MV-4-11 (cell line): Measurements from ENCODE around the gene TCAF1.
A peak's percentile ranks its signal among the peaks of the same experiment; 100 is the strongest.

Experiments used
- DNase-seq: peaks from one replicate; lab custom pipeline; 2025; lab: John Stamatoyannopoulos, UW

The TCAF1 gene, protein sequence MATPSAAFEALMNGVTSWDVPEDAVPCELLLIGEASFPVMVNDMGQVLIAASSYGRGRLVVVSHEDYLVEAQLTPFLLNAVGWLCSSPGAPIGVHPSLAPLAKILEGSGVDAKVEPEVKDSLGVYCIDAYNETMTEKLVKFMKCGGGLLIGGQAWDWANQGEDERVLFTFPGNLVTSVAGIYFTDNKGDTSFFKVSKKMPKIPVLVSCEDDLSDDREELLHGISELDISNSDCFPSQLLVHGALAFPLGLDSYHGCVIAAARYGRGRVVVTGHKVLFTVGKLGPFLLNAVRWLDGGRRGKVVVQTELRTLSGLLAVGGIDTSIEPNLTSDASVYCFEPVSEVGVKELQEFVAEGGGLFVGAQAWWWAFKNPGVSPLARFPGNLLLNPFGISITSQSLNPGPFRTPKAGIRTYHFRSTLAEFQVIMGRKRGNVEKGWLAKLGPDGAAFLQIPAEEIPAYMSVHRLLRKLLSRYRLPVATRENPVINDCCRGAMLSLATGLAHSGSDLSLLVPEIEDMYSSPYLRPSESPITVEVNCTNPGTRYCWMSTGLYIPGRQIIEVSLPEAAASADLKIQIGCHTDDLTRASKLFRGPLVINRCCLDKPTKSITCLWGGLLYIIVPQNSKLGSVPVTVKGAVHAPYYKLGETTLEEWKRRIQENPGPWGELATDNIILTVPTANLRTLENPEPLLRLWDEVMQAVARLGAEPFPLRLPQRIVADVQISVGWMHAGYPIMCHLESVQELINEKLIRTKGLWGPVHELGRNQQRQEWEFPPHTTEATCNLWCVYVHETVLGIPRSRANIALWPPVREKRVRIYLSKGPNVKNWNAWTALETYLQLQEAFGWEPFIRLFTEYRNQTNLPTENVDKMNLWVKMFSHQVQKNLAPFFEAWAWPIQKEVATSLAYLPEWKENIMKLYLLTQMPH

DNA sequence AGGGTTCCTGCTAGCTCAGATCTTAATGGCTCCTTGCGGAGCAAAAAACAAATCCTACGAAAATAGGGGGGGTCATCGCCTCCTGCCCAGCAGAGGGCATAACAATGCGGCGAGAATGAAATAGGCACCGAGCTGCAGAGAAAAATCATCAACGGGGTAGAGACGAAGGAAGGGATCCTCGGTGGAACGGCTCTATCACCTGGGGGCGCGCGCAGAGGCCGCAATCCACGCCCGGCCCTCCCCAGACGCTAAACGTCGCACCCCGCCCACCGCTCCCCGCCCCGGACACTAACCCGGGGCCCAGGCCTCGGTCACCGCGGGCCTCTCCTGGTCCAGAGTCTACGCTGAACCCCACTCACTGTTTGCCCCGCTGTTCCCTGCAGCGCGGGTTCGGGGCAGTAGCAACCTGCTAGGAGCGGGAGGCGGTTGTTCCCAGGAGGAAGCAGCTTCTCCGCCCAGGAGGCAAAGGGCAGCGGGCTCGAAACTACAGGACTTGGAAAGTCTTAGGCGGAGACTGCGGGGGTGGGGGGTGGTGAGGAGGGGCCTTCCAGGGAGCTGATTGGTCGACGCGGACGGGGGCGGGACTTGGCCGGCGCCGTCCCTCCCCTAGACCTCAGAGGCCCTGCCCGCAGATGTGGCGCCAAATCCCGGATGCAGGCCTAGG, at the start of gene TCAF1:
Gene TCAF1, minus strand, starts transcription at position 509 of the 664 bp plus-strand sequence. CDS start 25,568 bp downstream, outside the sequence.
- peak; percentile 74 for DNase-seq

DNA sequence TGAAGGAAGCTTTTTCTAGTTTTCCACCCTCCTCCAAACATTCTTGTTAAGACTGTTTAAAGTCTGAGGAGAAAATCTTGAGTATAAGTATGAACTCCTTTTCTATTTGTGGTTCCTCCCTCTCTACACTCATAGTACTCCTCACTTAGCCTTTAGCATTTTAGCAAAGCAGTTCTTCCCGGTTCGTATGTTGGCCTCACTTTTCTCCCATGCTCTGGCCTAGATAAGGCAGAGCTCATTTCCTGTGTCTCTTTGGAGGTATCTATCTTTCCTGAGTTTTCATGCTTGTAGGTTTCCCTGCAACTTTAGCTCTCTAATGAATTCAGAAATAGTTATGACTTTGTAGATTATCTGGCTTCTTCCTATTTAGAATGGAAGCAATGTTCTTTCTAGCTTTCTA, 46.8 kb upstream of the TCAF1 start:
- no peak for DNase-seq

DNA sequence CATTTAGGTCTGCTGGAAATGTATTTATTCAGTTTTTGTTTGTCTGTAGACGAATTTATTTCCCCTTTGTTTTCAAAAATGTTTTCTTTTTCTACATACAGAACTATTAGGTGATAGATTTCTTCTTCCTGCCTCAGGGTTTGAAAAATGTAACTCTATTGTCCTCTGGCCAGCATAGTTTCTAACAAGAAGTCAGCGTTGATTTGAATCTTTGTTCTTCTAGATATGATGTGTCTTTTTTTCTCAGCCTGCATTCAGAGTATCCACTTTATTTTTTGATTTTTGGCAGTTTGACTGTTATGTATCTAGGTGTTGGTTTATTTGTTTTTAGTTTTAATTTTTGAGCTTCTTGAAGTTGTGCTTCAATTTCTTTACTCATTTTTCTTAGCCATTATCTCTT, 45.1 kb upstream of the TCAF1 start:
- no peak for DNase-seq

DNA sequence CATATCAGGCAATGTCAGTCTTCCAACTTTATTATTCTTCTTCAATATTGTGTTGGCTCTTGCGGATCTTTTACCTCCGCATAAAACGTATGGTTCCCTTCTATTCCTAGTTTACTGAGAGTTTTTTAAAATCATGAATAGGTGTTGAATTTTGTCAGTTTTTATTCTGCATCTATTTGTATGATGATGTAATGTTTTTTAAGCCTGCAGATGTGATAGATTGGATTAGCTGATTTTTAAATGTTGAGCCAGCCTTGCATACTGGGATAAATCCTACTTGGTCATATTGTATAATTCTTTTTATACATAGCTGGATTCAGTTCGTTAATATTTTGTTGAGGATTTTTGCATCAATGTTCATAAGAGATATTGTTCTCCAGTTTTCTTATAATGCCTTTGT, 43.4 kb upstream of the TCAF1 start:
- DNase-seq = no peak

DNA sequence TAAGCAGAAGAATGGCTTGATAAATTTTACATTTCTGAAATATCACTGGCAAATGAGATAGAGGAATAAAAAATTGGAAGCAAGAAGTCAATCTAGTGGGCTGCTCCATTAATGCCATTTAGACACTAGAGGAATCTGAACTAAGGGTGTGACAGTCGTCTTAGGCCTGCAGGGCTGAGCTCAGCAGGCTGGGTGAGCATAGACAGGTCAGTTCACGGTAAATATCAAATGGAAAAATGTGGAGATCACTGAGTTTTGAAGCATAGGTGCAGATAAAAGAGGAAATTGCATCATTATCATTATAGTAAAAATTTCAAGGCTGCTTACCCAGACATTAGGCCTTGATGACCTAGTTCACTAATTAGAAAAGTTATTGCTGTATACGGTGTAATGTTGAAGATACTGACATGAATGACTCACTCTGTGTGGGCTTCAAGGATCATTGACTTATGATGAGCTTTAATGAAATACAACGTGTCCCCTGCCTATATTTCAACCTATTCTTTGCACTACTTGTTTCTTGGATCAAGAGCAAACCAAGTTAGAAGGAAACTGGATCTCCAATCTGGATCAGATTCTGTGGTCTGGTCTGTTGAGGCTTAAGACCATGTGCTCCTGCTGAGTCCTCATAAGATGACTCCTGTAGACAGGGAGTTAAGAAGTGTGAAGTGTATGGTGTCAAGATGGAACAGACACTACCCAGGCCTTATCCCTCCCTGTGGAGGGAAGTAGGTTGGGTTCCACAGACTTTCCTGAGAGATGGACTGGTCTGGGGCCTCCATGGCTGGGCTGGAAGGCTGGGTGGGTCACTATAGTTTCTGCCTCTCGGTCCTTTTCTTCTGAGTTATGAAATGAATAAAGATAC, 36.6 kb upstream of the TCAF1 start:
- DNase-seq = no peak

DNA sequence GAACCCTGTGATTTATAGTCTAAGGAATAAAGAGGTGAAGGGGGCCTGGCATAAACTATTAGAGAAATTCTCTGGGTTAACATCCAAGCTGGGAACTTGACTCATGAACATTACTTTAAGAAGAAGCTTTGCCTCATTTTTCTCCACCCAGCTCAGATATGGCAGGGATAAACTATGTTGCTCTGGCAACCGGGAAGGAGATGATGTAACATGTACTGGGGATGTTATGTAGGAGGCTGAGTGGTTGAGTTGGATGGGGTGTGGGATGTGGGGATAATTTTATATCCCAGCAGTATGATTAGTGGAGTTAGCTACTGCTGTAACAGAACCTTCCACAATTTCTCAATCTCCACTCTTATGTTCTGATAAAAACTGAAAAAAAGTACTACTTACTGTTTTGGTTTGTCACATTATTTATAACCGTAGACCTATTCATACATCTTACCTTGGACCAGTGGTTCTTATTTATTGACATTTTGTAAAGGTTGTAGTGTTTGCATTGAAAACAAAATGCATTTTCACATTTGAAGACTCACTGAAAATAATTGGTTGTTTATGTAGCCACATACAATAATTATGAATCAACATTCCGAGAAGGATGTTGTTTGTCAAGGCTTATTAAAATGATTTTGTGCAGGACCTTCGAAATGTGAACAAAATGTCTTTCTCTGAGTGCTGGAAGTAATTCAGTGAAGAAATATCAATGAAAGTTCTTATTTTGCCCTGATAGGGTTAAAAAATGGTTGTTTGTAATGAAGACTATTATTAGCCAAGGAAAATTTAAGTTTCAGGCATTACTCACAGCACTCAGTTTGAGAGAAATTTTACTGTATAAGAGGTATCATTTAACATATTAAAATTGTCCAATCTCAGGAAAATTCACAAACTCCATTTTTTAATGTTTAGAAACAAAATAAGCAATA, 34.4 kb upstream of the TCAF1 start:
- DNase-seq = no peak

DNA sequence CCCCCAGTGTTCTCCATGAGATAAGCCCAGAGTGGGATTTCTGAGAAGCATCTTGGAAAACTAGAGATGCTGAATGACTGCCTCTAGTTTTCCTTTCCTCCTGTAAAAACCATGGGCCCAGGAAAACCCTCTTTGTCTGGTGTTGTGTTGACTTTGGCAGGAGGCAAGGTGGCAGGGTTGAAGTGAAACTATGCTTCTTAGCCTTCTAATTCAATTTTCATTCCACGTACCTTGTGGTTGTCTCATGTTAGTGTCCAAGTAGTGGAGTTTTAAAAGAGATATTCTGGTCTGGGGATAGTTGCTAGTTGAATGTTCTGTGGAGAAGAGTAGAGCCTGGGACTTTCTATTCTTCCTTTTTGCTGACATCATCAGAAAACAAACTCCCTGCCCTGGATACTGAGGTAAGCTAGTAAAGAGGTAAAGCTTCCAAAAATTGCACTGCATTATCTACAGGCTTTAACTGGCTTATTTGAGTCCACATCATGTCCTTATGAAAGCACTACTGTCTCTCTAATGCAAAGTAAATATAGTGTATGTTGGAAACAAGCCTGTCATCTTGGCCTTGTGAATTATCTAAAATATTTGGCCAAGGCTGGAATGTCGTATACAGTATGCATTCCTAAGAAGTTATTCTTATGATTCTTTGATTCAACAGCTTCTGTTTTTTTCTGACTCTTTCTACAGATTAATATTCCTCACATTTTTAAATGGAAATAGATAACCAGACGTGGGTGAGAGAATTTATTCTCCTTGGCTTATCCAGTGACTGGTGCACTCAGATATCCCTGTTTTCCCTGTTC, 32.8 kb upstream of the TCAF1 start, which contains the start of gene OR2F2:
Gene OR2F2, plus strand, starts transcription at position 708 of the 800 bp plus-strand sequence. Its CDS starts 0 bp downstream, at position 708.
- DNase-seq = no peak

DNA sequence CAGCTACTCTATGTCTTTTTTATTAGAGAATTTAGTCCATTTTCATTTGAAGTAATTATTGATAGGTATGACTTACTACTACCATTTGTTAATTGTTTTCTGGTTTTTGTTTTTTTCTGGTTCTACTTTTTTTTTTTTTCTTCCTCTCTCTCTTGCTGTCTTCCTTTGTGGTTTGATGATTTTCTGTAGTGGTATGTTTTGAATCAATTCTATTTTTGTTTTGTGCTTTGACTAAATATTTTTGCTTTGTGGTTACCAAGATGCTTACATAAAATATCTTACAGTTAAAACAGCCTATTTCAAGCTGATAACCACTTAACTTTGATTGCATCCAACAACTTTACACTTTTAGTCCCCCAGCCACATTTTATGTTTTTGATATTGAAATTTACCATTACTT, 29.8 kb upstream of the TCAF1 start:
- no peak for DNase-seq

DNA sequence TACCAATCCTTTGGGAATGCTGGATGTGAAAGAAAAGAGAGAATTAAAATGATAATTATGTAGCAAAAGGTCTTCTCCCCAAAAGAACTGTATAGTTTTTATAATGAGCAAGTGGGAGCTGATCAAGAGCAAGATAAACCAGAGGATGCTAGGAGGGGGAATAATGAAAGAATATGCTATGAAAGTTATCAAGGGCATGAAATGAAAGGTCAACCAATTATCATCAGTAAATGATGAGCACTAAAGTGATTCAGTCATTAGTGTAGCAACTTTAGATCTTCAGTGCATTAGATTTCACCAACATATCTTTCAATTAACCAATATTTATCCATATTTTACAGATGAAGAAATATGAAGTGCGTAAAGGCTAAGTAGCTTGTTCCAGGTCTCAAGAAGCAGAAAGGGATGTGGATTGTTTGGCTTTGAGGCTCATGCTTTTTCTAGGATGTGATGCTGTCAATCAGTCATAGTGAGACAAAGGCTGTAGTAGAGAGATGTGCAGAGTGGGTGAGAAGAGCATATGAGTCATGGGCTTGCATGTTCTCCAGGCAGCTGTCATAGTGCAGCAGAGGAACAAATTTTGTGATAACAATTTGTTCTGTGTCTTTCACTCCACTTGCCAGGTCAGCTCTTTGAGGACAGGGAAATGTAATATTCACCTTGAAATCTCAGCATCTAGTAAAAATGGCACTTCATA, 27.4 kb upstream of the TCAF1 start:
- no peak for DNase-seq

DNA sequence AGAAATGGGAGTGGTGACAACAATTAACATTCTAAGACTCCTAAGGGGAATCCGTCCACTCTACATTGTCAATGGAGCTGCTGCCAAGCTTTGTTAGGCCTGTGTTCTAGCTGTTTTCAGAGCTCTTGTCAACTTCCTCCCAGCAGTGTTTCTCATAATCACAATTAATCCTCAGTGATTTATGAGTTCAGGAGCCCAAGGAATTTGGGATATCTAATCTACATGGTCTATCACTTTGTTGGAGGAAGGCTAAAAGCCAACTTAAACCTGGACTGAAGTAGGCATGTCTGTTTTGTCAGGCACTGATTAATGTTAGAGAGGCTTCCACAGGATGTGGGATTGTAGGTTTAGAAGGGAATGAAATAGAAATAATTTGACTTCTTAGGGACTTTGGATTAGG, 22.9 kb upstream of the TCAF1 start:
- DNase-seq = no peak

DNA sequence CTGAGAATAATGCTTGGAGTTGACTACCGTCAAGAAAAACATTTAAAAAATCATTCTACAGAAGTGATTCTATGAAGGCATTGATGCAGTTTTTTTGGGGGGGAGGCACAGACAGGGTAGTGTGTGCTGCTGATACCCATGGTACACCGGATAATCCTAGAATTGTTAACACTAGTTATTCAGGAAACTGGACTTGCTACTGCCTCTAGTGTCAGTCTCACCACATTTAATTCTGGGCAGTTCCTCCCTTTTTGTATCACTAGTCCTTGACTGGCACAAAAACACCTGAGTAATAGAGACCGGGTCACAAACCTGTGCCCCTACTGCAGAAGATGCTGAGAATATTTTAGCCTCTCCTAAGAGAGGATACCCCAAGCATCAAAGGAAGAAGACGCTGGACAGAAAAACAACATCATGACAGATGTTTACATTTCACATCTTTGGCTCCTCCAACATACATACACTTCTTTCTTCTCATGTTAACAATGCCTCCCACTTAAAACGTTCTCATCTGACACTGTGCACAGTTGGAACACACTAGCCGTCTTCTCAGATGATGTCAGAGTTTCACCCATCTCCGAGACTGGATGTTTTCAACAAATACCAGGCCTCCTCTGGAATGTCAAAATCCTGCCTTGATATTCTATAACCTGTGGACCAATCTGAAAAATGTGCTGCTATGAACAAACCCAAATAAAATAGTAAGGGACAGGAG, 13.1 kb upstream of the TCAF1 start:
- no peak for DNase-seq

DNA sequence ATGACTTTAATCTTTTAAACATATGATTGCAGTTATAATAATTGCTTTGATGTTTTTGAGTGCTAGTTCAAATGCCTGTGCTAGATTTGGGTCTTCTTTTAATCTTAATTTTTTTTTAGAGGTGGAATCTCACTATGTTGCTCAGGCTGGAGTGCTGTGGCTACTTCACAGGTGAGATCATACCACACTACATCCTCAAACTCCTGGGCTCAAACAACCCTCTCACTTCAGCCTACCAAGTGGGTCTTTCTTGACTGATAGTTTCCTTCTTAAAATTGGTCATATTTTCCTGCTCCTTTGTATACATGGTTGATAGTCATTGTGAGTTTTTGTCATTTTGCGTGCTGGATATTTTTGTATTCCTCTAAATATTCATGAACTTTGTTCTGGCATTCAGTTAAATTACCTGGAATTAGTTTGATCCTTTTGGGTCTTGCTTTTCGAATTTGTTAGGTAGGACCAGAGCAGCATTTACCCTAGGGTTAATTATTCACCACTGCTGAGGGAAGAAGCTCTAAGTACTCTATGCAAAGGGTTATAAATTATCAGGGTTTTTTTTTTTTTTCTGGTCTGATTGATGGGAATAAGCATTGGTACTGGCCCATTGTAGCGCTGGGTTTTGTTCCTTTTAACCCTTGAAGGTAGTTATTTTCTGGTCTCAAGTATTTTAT, 12.1 kb upstream of the TCAF1 start:
- DNase-seq = no peak

DNA sequence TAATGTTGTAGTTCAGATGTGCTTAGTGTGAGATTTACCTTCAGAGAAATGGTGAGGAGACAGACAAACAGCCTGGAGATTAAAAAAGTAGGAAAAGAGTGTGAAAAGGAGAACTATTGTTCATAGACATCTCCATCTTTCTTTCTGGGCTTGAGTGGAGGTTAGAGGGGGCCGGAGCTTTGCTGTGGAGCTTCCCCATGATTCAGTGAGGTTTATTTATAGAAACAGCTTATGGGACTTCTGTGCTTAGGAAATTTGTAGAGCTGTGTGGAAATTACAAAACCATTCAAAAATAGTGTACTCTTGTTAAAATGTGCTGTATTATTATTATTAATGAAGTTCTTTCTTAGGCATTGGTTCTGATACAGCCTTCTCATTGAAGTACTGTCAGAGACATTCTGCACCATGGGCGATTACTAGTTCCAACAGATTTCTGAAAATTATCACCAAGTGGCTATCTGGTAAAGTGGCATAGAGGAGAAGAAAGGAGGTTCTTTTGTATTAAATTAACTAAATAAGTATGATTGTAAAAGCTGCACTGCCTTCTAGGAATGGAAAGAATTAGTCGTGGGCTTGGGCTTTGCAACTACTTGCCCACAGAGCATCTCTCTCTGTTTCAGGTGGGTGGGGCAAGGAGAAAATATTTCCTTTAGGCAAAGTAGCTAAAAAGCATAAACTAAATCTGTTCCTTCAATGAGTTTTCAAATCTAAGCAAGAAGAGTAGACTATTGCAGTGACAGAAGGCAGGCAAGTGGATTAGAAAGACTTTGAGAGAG, 8.7 kb upstream of the TCAF1 start:
- no peak for DNase-seq

DNA sequence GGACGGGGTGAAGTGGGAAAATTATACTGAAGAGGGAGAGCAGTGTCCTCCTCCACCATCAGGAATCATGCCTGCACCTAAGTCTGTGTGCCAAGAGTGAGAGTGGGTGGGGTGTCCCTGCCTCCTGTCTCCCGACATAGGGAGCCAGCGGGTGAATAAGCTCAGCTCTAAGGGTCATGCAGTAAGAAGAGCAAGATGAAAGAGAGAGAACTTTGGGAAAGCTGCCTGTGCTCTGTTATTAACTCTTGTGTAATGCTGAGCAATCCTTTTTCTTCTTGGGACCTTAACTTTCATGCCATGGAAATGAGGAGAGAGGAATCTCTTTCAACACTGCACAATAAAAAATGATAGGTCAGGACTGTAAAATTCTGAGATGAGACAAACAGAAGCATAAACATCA, 7.9 kb upstream of the TCAF1 start:
- DNase-seq = no peak

DNA sequence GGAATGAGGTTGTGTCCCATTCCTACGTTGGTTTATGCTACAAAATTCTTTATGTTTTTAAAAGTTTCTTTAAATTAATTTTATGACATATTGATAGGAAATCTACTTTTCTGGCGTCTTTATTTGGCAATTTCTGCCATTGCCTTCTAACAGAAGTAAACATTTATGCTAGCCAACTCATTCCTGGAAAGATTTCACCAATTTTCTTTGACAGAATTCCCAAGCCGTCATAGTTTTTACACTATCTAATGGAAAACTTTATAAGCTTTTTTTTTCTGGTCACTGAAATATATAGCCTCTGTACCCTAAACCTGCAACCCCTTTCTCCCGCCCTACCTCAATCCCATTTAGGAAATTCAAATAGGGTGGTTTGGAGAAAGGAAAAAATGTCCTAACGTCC, 6.1 kb upstream of the TCAF1 start:
- no peak for DNase-seq

DNA sequence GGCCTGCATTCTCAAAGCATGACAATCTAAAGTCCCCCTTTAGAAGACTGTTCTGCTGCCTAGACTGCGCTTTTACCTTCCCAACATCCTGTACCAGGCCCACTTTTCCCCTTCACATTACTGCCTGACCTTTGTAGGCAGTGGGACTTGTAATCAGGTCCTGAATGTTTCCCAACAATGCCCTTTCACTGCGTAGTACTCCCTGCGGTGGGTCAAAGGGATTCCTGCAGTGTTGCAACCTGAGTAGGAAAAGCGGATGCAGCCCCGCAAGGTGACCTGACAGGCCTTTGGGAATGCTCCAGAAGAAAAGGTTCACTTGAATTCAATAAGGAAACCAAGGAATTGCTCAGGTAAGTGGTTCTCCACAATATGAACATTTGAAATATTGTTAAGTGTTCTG, 4.9 kb upstream of the TCAF1 start:
- no peak for DNase-seq

DNA sequence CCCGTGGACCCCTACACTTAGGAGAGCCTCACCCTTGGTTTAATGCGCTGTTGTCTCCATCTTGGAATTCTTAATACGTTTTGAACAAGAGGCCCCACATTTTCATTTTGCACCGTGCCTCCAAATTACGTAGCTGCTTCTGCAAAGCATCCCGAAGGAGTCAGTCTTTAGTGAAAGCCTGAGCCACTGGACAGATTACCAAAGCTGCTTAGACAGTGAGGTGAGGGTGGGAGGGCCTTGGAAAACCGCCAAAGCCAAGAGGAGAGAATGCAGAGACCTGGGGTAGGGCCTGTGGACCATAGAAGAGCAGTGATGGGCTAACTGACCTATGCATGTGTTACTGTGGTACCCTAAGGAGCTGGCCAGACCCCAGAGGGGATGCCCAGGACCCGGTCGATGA, 4.2 kb upstream of the TCAF1 start:
- no peak for DNase-seq
